Measurements from ENCODE around the gene TAGLN.

DNA sequence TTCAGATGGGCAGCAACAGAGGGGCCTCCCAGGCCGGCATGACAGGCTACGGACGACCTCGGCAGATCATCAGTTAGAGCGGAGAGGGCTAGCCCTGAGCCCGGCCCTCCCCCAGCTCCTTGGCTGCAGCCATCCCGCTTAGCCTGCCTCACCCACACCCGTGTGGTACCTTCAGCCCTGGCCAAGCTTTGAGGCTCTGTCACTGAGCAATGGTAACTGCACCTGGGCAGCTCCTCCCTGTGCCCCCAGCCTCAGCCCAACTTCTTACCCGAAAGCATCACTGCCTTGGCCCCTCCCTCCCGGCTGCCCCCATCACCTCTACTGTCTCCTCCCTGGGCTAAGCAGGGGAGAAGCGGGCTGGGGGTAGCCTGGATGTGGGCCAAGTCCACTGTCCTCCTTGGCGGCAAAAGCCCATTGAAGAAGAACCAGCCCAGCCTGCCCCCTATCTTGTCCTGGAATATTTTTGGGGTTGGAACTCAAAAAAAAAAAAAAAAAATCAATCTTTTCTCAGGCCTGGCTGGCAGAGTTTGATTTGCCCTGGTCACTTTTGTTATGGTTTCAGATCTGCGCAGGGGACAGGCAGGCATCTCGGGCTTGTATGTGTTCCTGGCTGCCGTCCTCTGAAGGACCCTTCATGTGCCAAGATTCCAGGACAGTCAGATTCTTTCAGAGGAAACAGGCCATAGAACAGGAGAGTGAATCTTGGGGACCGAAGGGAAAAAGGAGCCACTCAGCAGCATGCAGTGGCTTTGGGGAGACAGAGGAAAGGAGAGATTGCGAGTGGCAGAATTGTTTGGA is 5.3 kb downstream of the TAGLN start:
- TF ChIP-seq, protein P1, sequence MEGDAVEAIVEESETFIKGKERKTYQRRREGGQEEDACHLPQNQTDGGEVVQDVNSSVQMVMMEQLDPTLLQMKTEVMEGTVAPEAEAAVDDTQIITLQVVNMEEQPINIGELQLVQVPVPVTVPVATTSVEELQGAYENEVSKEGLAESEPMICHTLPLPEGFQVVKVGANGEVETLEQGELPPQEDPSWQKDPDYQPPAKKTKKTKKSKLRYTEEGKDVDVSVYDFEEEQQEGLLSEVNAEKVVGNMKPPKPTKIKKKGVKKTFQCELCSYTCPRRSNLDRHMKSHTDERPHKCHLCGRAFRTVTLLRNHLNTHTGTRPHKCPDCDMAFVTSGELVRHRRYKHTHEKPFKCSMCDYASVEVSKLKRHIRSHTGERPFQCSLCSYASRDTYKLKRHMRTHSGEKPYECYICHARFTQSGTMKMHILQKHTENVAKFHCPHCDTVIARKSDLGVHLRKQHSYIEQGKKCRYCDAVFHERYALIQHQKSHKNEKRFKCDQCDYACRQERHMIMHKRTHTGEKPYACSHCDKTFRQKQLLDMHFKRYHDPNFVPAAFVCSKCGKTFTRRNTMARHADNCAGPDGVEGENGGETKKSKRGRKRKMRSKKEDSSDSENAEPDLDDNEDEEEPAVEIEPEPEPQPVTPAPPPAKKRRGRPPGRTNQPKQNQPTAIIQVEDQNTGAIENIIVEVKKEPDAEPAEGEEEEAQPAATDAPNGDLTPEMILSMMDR (conservative IDR thresholded peaks at IDR 0.05): no peak
- TF ChIP-seq EZH2 (IDR thresholded peaks at IDR 0.05; ENCODE audit: low read depth): no peak
